GM21576 (cell line): Measurements from ENCODE around the gene MPHOSPH10.
"Not testable (repeated sequence)": the region's sequence is repeated elsewhere in the genome, so short reads cannot be mapped to it uniquely, and the experiment has no call there.

Source experiments
- ATAC-seq: cut with Tn5 transposase; IDR thresholded peaks from one replicate; pipeline ENCODE4 v1.9.1; 2021; ENCODE audit warnings: mild to moderate bottlenecking, moderate library complexity; ENCODE audit not compliant: unreplicated experiment

Gene MPHOSPH10

GRCh38 chr2:71121479-71121878 lies 9.0 kb upstream of the MPHOSPH10 start:
- ATAC-seq = no peak

- no peak for ATAC-seq
Measured at GRCh38 chr2:71122387-71123298, 7.8 kb upstream of the MPHOSPH10 start.

- no peak for ATAC-seq
Measured at GRCh38 chr2:71125506-71126294, 4.7 kb upstream of the MPHOSPH10 start.

- no peak for ATAC-seq
Measured at GRCh38 chr2:71126957-71127356, 3.5 kb upstream of the MPHOSPH10 start.

GRCh38 chr2:71129114-71129901 lies 1.1 kb upstream of the MPHOSPH10 start:
- ATAC-seq = no peak

GRCh38 chr2:71129902-71130151 lies 607 bp upstream of the MPHOSPH10 start:
- ATAC-seq = peak; percentile 32

GRCh38 chr2:71130905-71131244 lies 441 bp downstream of the MPHOSPH10 start:
- ATAC-seq = no peak

- ATAC-seq = not testable (repeated sequence)
Measured at GRCh38 chr2:71131387-71132166, 1.1 kb downstream of the MPHOSPH10 start.

- no peak for ATAC-seq
Measured at GRCh38 chr2:71133603-71134002, 3.2 kb downstream of the MPHOSPH10 start.

GRCh38 chr2:71136174-71136573 lies 5.7 kb downstream of the MPHOSPH10 start:
- no peak for ATAC-seq

GRCh38 chr2:71143782-71144181 lies 13.3 kb downstream of the MPHOSPH10 start:
- no peak for ATAC-seq

GRCh38 chr2:71148506-71149063 lies 18.2 kb downstream of the MPHOSPH10 start:
- ATAC-seq = no peak

GRCh38 chr2:71150082-71150816 lies 19.8 kb downstream of the MPHOSPH10 start:
- no peak for ATAC-seq

GRCh38 chr2:71151620-71152019 lies 21.2 kb downstream of the MPHOSPH10 start:
- ATAC-seq = no peak

GRCh38 chr2:71153585-71154224 lies 23.3 kb downstream of the MPHOSPH10 start:
- ATAC-seq = no peak

- no peak for ATAC-seq
Measured at GRCh38 chr2:71154279-71154678, 23.8 kb downstream of the MPHOSPH10 start.

GRCh38 chr2:71154798-71155197 lies 24.4 kb downstream of the MPHOSPH10 start:
- ATAC-seq = peak; percentile 77

GRCh38 chr2:71155846-71156245 lies 25.4 kb downstream of the MPHOSPH10 start:
- ATAC-seq = no peak

- ATAC-seq = no peak
Measured at GRCh38 chr2:71156573-71156972, 26.1 kb downstream of the MPHOSPH10 start.
